Measurements from ENCODE around the gene PXN.
"Not testable (repeated sequence)": the region's sequence is repeated elsewhere in the genome, so short reads cannot be mapped to it uniquely, and the experiment has no call there.

PXN gene

DNA sequence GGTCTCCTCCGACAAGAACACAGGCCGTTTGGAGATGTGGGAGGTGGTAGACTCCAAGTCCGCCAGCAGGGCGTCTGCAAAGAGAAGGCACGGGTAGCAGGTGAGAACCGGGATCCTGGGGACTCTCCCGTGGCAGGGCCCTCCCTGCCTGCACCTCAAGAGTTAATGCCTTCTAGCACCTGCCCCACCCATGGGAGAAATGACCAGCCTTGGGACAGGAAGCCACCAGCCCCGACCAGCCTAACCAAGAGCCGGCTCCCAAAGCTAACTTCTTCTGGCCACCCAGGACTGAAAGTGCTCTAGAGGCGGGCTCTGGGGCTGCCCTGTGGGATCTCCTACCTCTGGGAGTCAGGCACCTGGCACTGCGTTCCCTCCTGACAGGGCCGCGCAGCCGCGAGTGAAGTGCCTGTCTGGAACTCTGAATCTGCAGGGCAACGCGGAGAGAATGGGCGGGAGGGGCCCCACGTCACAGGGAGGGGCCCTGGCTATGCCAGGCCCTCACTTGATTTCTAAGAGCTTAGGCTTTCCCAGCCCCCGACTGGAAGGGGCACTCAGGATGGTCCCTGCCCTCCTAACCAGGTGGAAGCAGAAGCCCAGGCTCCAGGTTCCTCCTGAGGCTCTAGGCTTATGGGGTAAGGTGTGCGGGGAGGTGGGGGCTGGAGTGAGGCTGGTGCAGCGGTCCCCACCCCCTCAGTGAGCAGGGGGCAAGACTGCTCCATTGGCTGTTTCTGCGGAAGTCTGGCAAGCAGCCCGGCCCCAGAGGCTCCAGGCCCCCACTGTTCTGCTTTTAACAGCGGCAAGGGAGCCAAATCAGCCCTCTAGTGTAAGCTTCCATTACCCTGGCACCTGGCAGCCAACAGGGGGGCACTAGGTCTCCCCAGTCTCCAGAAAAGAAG, 41.0 kb downstream of the PXN start:
- DNase-seq = no peak

DNA sequence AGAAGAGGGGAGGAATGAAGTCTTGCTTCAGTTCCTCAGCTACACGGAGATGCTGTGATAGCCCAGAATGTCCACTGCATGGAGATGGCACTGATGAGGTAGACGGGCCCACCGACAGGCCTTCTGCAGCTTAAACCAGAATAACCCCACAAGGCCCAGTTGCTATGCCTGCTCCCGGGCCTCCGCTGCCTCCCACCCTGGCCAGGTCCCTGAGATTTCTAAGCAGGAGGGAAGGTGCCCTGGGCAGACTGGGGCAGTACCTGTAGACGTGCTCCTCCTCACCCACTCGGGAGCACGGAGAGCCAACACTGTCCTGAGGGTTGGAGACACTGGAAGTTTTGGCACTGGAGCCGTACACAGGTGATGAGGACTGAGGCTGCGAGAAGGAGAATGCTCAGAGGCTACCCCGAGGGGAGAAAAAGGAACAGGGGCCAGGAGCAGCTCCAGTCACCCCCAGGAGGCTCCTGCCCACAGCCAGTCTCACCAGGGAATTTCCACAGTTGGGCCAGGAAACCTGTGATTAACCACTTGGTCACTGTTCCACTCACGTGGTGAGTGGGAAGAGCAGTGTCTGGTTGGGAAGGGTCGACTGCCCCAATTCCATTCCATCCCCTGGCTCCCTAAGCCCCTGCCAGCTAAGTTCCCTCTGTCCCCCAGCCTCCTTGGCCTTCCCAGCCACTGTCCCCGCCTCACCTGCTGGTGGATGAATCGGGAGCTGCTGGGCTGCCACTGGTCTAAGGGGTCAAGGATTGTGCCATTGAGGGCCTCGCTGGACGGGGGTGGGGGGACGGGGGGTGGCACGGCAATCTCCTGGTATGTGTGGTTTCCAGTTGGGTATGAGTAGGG, 41.8 kb downstream of the PXN start:
- no peak for DNase-seq

DNA sequence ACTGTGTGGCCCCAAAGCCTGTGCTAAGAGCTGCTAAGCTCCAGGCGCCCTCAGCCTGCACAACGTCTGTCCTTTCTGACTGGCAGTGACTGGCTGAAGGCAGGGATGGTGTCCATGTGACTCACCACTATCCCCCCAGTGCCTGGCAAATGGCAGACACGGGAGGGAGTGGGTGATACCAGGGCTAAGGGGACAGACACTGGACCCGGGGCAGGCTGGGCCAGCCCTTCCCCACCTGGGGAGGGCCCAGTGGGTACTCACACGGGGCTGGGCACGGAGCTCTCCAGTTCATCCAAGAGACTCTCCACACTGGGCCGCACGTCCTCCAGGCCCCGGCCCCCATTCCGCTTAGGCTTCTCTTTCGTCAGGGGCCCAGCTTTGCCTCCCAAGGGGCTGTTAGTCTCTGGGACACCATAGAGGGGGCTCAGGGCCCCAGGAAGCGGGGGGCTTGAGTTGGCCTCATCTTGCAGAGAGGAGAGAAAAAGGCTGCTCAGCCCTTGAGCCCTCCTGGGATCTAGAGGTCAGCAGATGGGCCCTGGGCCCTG, 43.2 kb downstream of the PXN start:
- no peak for DNase-seq

DNA sequence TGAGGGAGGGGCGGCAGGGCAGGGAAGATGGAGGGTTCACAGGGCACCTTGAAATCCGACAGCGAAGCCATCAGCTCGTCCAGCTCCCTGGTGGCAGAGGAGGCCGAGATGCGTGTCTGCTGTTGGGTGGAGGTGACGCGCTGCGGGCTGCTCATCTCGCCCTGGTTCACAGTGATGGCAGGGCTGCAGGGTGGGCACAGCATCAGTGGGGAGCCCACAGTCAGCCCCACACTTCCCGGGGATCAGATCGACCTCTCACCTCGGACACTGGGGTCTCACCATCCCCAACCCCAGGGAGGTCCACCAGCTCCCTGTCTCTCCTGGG, 44.0 kb downstream of the PXN start:
- DNase-seq = no peak

DNA sequence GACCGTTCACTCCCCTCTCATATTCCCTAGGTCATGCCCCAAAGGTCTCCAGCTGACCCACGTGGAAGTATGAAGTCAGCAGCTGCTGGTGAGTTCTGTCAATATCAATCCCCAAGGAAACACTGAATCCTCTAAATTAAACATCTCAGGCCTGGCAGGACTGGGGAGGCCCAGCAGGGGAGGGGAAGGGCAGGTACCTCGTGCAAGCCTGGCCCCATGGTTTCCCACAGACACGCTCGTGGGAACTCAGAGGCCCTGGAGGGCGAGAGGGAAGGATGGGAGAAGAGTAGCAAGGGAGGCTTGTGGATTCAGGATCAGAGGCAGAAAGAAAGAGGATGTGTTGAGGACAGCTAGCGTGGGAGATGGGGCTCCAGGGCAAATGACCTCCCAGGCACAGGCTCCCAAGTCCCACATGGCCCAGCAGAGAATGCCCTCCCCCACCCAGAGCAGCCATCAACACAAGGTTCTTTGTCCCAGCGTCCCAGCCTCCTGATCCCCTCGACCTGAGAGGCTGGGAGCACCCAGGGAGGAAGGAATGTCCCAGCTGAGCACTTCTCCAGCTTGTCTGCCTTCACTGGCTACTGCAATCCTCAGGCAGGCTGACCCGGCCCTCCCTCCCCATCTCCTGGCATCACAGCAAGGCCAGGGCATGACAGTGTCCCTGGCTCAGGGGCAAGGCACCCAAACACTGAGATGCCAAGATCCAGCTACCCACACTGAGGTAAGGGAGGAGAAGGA, 44.5 kb downstream of the PXN start:
- no peak for DNase-seq

DNA sequence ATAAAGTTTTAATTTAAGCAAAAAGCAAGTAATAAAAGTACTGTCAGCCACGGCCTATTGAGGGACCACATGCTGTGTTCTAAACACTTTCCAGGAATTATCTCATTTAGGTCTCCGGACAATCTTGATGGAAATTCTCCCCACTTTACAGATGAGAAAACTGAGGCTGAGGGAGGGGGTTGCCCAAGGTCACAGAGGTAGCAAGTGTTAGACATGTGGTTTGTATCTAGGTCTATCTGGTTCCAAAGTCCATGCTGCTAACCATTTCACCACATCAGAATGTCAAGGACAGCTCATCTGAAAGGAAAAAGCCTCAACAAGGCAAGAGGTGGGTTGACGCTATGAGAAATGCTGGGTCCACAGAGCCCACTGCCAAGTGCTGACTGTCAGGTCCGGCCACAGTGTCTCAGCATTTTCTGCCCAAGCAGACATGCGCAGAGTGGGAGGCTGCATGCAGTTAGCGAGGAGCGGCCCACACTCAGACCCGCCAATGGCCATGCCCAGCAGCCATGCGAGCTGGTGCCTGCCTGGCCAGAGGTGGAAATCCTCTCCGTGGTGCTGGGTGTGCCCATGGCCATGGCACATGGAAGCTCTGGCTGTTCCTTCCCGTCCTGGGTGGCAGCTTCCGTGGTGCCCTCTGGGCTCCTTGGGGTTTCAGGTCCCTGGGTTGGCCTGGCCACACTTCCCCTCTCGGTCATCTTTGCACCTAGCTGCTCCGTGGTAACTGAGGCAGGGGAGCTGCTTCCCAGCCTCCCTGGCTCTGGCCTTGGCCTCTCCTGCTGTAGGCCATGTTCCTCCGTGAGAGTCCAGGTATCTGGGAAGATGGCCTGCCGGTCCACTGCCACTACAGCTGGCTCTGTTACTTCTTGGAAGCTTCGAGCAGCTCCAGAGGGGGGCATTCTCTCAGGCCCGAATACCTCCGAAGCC, 46.6 kb downstream of the PXN start:
- no peak for DNase-seq

DNA sequence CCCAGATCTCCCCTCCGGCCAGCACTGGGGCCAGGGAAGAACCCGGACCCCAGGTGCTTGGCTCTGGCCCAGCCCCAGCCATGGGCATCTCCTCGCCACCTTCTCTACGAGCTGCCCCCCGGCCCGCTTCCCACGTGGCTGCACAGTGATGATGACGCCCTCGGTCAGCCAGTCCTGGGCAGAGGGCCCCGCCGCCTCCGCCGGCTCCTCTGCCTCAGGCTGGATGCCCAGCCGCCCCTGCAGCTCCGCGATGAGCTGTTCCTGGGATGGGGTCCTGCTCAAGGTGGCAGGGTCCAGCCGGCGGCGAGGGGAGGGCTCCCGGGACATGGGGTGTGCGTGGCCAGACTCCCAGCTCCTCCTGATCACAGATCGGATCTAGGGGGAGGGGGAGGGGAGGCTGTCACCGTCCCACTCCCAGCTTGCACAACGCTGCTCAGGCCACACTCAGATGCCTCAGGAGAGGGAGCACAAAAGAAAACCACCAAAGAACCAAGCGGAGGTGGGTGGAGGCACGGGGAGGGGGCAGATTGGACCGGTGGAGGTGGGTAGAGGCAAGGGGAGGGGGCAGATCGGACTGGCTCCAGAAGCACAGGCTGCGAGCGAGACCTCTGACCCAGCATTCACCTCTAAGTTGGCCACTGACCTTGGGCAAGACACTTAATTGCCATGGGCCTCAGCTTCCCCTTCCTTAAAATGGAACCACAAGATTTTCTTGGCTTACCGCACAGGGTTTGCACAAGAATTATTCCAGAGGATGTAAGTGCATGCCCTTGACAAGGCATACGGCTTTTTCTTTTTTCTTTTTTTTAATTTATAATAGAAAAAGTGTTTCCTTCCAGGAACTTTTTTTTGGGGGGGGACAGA, 48.6 kb downstream of the PXN start:
- no peak for DNase-seq

DNA sequence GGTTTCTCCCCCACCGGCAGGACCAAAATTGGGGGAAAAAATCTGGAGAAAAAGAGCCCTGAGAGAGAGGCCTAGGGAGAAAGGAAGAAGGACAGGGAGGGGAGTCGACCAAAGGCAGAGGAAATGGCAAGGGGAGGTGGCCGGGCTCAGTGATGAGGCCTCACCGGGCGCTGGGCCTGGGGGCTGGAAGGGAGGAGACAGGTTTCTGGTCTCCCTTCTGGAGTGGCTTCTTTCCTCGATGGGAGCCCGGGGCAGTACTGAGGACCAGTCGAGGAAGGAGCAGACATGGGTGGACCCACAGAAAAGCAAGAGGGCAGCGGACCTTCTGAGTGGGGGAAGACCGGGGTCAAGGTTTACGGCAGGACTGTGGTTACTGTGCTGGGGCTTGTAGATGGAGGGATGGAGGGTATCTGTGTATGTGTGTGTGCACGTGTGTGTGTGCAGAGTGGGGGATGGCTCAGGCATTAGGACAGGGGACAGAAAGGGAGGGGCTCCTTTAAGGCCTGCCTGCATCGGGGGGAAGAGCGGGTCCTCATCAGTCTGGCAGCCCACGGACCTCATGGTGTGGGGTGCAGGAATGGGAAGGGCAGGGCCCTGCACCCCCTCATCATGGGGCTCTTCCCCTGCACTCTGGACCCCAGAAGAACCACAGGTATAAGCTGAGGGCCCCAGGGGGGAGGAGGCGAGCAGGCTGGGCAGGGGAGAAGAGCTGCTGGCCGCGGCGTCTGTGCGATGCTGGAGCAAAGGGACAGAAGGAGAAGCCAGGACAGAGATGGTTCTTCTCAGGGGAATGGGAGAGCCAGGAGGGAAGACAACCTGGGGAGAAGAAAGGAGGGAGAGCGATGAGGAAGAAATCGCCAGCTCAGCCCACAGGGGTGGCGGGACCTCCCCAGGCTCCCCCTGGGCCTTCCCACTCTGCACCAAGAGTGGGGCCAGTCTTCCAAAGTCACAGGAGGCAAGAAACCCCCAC, 49.5 kb downstream of the PXN start:
- DNase-seq = no peak

DNA sequence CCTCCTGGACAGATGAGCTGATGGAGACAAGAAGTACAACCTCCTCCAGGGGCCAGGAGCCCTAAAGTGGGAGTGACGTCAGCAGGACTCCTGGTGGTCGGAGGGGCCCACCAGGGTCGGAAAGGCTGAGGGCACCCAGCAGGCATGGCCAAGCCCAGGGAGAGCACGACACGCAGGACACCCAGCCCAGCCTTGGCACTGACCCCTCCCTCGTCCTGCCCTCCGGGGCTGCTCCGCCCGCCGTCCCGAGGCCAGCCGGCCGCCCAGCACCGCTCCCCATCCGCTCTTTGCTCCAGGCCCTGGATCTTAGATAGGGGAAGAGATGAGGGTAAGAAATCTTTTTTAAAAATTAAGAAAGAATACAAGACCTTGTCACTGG, 50.2 kb downstream of the PXN start:
- DNase-seq = no peak

DNA sequence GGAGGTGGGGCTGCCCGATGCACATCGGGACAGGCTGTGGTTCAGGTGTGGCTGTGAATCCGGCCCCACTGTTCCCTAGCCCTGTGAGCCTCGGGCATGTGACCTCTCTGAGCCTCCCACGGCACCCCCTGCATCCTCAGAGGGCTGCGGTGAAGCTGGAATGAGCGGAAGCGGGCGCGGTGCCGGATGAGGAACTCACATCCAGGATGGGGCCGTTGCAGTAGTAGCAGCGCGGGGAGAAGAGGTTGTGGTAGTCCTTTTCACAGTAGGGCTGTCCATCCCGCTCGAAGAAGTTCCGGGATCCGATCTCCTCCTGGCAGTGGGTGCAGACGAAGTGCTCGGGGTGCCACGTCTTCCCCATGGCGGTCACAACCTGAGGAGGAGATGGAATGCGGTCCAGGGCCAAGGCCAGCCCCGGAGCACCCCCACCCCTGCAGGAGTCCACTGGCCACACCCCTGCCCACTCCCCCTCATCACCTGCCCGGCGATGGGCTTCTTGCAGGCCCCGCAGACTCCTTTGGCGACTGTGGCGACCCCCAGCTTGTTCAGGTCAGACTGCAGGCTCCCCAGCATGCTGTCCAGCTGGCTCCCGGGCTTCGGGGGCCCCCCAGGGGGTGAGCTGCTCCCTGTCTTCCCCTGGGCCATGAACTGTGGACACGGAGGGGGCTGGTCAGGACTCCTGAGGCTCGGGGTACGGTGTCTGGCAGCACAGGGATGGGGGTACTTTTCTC, 50.7 kb downstream of the PXN start:
- no peak for DNase-seq

DNA sequence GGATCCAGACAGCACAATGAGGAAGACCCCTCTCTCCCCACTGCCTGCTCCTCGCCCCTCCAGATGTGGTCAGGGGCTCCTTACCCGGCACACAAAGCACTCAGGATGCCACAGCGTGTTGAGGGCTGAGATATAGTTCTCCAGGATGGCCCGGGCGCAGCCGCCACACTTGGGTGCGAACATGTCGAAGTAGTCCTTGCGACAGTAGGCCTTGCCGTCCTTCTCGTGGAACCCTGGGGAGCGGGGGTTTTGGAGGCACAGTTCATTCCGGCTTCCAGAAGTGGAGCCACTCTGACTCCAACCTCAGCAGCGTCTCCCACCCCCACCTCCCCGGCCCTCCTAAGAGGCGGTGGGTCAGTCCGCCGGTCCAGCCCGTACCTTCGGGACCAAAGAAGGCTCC, 51.8 kb downstream of the PXN start:
- DNase-seq = no peak

DNA sequence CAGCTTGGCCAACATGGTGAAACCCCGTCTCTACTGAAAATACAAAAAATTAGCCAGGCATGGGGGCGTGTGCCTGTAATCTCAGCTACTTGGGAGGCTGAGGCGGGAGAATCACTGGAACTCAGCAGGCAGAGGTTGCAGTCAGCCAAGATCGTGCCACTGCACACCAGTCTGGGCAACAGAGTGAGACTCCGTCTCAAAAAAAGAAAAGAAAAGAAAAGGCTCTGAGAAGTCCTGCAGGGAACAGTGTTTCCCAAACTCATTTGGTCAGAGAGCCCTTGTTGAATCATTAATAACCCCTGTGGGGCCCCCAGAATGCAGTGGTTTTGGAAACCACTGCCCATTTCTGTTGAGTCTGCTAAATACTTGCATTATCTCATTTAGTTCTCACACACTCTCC, 52.3 kb downstream of the PXN start:
- DNase-seq = not testable (repeated sequence)

DNA sequence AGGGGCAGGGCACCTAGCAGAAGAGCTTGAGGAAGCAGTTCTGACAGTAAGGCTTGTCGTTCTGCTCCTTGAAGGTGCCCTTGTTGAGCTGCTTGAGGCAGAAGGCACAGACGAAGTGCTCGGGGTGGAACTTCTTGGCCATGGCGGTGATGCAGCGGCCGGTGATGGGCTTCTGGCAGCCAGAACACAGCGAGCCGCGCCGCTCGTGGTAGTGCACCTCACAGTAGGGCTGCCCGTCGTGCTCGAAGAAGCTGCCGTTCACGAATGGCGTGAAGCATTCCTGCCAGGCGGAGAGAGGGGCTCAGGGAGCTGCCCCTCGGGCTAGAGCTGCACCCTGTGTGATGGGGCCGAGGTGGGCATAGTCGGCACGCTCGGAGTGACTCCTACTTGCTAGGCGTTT, 53.2 kb downstream of the PXN start:
- DNase-seq = no peak

DNA sequence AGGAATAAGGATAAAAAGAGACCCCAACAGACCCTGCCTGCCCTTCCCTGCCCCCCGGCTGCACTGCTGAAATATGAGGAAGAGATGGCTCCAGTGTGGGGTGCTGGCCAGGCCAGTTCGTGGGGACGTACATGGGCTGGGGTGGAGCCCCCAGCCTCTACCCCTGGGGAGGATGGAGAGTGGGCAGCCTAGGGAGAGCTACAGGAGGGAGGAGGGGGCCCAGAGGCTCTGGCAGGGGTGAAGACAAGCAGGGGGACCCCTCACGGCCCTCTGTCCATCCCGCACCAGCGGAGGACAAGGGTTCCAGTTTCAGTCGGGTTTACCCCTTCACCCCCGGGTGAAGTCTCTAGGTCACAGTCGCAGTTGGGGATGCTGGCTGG, 53.6 kb downstream of the PXN start:
- DNase-seq = no peak

DNA sequence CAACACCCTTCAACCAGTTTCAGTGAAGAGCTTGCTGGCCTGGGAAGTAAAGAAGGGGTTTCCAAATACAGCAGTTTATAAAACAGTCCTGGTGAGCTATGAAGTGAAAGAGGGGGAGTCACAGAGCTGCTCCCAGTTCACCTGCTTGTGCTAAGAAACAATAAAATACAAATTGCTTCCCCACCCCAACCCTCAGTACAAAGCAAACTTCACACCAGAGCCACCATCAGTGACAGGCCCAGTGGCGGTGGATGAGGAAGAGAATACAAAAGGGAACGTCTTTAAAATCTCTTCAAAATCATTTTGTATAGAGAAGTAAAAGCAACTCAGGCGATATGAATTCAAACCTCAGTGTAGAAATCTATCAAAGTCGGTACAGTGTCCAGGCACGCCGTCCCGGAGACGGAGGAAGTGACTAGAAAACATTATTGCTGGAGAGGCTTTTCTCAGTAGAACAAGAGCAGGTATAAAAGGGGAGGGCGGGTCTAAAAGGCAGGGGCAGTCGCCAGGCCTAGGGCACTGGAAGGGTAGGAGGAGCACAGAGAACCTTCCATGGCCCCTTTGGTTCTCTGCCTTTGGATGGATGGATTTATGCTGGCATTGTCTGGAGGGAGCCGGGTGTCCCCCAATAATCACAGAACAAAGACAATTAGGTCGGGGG, 54.2 kb downstream of the PXN start:
- DNase-seq = no peak

DNA sequence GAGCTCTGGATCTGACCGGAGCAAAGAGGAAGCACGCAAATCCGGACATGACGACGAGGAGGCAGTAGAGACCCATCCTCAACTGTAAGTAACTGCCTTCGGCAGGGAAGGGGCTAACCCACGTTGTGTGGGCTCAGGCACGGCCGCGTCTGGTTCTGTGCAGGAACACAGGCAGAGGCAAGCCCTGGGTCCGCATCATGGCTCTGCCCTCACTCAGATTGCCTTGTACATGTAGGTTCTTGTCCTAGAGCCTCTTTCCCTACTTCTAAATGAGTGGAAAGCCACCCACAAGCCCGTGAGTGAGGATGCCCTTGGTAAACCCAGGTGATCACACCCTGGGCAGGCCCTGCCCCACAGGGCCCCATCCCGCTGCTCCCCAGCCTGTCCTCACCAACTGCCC, 55.7 kb downstream of the PXN start:
- DNase-seq = no peak

DNA sequence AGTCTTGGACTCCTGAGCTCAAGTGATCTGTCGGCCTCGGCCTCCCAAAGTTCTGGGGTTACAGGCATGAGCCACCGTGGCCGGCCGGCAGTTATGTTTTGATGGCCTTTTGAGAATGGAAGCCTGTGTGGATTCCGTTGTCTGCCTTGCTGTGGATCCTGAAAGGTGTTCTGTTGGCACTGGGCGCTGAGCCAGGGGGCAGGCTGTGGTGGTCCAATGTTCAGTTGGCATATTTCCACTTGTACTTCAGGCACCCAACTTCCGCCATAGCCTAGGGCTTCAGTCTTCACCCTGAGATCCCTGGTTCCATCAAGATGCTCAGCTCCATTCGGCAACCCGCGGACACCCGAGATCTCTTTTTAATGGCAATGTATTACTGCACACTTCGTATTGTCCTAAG, 58.3 kb downstream of the PXN start:
- no peak for DNase-seq

DNA sequence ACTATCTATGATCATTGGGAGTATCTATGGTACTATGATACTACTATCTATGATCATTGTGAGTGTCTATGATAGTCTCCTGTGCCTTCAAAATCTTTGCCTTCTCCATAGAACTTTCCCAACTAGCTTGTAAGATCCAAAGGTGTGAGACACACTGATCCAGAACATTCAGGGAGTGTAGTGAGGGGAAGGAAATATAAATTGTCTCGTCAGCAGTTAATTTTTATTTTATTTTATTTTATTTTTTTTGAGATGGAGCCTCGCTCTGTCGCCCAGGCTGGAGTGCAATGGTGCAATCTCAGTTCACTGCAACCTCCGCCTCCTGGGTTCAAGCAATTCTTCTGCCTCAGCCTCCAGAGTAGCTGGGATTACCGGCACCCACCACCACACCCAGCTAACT, 58.7 kb downstream of the PXN start:
- not testable (repeated sequence) for DNase-seq

DNA sequence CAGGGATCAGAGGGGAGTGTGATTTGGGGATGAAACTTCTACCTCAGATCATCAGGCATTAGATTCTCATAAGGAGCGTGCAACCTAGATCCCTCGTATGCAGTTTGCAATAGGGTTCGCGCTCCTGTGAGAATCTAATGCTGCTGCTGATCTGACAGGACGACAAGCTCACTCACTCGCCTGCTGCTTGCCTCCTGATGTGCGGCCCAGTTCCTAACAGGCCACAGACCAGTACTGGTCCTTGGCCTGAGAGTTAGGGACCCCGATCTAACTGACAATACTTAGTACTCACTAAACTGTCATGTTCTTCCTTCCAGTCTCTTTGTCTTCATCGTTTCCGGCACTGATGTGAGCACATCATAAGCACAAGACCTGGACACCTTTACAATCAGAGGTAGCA, 59.3 kb downstream of the PXN start:
- no peak for DNase-seq

Measured in activated effector memory CD4-positive, alpha-beta T cell treated with Interleukin-2 at 50 U/mL for 16 hours (primary cell).